Astrocyte (in vitro differentiated cells and primary cell): ENCODE results near the gene RAB35.

ENCODE experiments used
- CTCF ChIP-seq: IDR thresholded peaks from 2 replicates; pipeline ENCODE4 v1.5.1; 2011; ENCODE audit warnings: low read depth, mild to moderate bottlenecking, inconsistent platforms, low read length, moderate library complexity; ENCODE audit not compliant: insufficient read depth
- EZH2 ChIP-seq: IDR thresholded peaks from 2 replicates; pipeline ENCODE4 v1.6.1; 2012; ENCODE audit warnings: mild to moderate bottlenecking, low read length, inconsistent platforms; ENCODE audit not compliant: insufficient read depth

- TF ChIP-seq CTCF (no peak), EZH2 (no peak)
Observed at GRCh38 chr12:120118321-120119061, 1.9 kb upstream of the RAB35 start.
